GM21367 (cell line): ENCODE results near the gene ITM2B.
A peak's percentile ranks its signal among the peaks of the same experiment; 100 is the strongest.

Experiments used
- ATAC-seq: cut with Tn5 transposase; IDR thresholded peaks from one replicate; pipeline ENCODE4 v1.9.1; 2021; ENCODE audit not compliant: unreplicated experiment

ITM2B gene

DNA sequence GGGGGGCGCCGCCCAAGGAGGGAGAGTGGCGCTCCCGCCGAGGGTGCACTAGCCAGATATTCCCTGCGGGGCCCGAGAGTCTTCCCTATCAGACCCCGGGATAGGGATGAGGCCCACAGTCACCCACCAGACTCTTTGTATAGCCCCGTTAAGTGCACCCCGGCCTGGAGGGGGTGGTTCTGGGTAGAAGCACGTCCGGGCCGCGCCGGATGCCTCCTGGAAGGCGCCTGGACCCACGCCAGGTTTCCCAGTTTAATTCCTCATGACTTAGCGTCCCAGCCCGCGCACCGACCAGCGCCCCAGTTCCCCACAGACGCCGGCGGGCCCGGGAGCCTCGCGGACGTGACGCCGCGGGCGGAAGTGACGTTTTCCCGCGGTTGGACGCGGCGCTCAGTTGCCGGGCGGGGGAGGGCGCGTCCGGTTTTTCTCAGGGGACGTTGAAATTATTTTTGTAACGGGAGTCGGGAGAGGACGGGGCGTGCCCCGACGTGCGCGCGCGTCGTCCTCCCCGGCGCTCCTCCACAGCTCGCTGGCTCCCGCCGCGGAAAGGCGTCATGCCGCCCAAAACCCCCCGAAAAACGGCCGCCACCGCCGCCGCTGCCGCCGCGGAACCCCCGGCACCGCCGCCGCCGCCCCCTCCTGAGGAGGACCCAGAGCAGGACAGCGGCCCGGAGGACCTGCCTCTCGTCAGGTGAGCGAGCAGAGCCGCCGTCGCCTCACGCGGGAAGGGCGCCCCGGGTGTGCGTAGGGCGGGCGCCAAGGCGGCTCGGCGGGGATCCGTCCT is 70.5 kb downstream of the ITM2B start, which contains the start of gene RB1:
Gene RB1, plus strand, starts transcription at position 393 of the 784 bp plus-strand sequence. Its CDS starts 162 bp downstream, at position 555.
- peak; percentile 68 for ATAC-seq

DNA sequence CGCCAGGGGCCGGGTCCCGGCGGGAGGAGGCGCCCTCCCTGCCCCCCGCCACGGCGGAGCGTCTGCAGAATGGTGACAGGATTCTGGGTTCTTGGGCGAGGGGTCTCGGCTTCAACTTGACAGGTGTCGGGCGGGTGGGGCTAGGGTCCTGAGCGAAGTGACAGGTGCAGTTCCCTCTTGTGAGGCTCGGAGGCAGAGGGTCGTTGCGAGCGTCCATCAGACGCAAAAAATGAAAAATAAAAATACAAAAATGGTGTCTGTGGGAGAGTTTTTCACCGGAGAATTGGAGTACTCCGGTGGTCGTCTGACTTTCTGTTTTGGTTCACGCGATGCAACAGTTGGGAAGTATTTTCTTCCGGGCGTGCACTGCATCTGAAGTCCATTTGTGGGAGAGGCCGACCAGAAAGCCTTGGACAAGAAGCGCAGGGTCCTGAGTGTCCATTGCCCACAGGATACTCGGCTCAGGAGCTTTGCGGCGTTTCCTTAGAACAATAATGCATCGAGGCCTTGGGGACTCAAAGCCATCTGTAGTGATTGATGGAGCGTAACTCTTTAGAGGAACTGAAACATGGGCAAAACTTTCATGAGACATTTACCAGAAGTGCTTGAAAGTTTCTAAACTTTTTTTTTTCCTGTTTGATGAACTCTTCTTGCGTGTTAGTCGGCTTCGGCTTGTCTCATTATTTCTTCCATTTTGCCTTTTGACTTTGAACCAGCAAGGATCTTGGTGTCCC is 71.3 kb downstream of the ITM2B start:
- ATAC-seq, result peak; percentile 66

DNA sequence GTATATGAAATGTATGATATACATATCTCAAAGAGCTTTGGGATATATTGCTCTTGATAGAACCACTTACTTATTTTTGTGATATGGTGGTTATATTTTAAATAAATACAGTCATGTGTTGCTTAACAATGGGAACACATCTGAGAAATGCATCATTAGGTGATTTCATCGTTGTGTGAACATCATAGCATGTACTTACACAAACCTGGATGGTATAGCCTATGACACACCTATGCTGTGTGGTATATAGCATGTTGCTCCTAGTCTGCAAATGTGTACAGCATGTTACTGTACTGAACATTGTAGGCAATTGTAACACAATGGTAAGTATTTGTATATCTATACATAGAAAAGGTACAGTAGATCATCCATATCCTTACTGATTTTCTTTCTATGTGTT is 78.2 kb downstream of the ITM2B start:
- ATAC-seq, result no peak

DNA sequence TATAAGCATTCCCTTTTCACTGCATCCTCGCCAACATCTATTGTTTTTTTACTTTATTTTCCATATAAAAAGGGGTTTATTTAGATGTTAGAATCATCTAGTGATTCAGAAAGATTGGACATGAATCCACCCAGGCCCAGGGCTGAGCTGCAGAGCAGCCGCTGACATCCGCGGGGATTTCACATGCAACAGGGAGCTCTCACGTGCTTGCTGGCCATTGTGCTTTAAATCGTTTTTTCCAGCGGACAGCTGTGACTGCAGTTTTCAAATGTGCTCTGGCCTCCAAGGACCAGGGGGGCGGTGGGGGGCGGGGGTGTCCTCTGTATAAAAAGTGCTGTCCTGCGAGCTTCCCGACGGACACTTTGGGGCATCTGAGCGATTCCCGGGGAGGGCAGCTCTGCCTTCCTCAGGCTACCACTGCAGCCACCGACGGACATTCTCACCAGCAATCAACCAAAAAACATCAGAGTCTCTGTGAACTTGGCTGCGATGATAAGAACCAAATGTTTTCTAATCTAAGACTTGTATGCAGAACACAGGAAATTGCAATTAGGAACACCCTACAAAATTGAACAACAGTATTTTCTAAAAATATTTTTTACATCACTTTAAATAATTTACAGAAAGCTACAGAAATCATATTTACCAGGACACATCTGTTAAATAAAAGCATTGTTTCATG is 83.1 kb downstream of the ITM2B start:
- no peak for ATAC-seq

DNA sequence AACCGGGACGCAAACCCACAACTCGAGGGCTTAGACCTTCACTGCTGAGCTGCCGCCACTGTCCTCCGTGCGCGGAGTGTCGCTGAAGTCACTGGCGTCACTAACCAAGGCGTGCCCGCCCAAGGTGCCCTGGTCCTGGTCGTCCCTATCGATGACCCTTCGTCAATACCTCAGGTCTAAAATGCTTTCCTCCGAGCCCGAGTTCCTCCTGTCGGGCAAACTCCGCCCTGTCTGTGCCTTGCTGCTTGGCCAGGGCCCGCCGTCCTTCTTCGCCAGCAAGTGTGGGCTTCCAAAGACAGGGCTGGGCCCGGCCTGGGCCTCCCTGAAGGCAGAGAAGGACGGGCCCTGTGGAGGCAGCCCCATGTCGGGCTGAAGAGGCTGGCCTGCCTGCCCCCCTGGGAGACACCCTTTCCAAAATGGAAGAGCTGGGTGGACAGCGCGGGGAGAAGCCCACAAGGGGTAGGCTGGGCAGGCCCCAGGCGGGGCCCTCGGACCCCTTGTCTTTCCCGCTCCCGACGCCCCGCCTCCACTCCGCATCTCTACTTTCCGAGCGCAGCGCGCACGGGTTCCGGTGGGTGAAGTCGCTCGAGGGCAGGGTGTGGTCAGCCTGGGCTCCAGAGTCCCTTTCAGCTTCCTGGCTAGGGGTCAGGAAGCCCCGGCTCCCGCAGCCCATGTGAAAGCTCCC is 84.0 kb downstream of the ITM2B start:
- ATAC-seq, result no peak

DNA sequence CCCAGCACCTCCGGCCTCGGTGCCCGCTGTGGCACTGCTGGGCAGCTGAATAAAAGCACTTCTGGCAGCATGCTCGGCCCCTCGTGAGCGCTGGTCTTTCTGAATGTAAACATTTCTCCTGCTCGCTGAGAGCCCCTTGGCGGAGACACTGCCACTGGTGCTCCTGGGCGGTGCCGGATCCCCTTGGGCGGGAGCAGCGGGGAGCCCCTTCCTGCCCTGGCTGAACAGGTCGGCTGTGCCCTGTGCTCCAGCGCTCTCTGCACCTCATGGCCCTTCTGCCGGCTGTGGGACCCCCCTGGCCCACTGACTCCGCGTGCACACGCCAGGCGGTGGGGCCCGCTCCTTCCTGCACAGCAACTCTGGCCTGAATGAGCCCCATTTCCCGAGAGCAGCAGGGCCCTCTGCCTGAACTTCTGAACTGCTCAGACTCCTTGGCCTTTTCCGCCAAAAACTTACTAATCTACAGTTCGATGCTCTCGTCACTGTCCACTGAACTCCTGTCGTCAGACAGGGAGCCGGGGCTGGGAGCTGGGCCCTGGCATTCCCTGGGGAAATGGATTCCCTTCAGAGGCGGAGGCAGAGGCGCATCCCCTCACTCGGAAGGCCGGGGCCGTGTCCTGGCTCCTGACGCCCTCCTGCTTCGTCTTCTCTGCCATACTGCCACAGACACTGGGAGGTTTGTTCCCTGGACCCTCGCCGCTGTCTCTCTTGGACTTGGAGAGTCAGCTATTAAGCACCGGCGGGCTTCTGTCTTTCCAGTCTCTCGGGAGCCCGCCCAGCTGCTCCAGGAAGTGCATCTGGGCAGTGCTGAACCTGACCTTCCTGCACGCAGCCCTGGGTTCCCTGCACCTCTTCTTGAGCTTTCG is 84.7 kb downstream of the ITM2B start:
- ATAC-seq, result no peak

DNA sequence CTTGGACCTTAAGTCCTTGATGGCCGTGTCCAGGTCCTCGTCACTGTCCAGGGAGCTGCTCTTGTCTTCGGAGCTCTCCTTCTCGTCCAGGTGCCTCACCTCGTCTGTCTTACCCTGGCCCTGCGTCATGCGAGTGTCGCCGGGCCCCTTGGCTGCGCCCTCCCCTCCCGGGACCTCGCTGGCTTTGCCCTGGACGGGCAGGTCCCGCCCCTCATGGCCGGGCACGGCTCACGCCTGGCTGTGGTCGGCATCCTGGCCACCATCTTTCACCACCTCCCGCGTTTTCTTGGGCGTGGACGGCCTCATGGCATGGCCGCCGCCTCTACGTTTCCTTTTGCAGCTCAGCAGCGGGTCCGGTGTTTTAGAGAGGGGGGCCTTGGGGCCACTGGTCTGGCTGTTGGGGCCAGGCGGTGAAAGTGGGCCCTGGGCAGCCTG is 85.4 kb downstream of the ITM2B start:
- no peak for ATAC-seq

DNA sequence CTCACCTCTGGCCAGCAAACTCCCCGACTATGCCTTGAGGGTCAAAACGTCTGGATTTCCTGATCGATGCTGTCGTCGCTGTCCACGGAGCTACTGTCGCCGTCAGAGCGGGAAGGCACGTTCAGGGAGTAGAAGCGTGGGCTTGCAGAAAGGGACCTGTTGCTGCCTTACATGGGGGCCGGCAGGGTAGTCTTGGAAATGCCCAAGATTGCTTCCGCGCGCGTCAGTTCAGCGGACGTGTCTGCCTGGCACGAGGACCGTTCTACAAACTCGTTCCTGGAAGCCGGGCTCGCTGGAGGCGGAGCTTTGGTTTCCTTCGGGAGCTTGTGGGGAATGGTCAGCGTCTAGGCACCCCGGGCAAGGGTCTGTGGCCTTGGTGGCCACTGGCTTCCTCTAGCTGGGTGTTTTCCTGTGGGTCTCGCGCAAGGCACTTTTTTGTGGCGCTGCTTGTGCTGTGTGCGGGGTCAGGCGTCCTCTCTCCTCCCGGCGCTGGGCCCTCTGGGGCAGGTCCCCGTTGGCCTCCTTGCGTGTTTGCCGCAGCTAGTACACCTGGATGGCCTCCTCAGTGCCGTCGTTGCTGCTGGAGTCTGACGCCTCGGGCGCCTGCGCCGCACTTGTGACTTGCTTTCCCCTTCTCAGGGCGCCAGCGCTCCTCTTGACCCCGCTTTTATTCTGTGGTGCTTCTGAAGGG is 86.0 kb downstream of the ITM2B start:
- ATAC-seq, result no peak
